NT2/D1 (cell line): ENCODE results near the gene KATNIP.

Experiments used
- YY1 ChIP-seq: IDR thresholded peaks from 2 replicates; pipeline ENCODE4 v1.6.1; 2011; ENCODE audit not compliant: insufficient read length, insufficient read depth
- ZNF274 ChIP-seq: IDR thresholded peaks from 2 replicates; pipeline ENCODE4 v1.6.1; 2011; ENCODE audit warnings: mild to moderate bottlenecking, low read depth, low read length

DNA sequence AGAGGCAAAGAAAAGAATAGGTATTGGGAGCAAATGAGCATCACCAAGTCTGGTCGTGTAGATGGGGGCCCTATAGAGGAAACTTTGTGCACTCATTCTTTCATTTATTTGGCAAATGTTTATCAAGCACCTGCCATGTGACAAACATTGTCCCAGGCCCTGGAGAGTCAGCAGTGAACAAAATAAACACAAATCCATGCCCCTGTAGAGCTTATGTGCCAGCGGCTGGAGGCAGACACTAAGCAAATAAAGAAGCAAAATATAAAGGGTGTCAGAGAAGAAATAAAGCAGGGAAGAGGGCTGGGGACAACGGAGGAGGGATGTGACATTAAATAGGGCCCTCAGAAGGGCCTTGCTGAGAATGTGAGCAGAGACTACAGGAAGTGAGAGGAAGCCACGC, 45.5 kb downstream of the KATNIP start:
- TF ChIP-seq ZNF274, result no peak
- TF ChIP-seq YY1, result no peak
